Stomach smooth muscle (tissue), 2 donors: Measurements from ENCODE around the gene TXNRD1.
"Not testable (repeated sequence)": the region's sequence is repeated elsewhere in the genome, so short reads cannot be mapped to it uniquely, and the experiment has no call there.

Experiments
- H3K27ac ChIP-seq: one replicate; pipeline ENCODE4 v1.7.0; 2013; ENCODE audit warnings: mild to moderate bottlenecking, low read length, inconsistent platforms
- H3K27me3 ChIP-seq, 2 donors: one replicate each; pipeline ENCODE4 v1.7.0; 2013; ENCODE audit warnings: low read length in 2 of 2; ENCODE audit not compliant: insufficient read depth in 2 of 2, control insufficient read depth in 1 of 2
- H3K36me3 ChIP-seq, 2 donors: one replicate each; pipeline ENCODE4 v1.7.0; 2013; ENCODE audit warnings: low read length in 2 of 2; ENCODE audit not compliant: control insufficient read depth in 2 of 2, insufficient read depth in 2 of 2
- H3K4me1 ChIP-seq: one replicate; pipeline ENCODE4 v1.7.0; 2013; ENCODE audit warnings: low read length; ENCODE audit not compliant: control insufficient read depth, insufficient read depth
- H3K4me3 ChIP-seq, 2 donors: one replicate each; pipeline ENCODE4 v1.7.0; 2013; ENCODE audit warnings: low read length in 2 of 2
- H3K9ac ChIP-seq, 2 donors: one replicate each; pipeline ENCODE4 v1.7.0; 2013; ENCODE audit warnings: low read length in 2 of 2, mild to moderate bottlenecking in 1 of 2
- H3K9me3 ChIP-seq, 2 donors: one replicate each; pipeline ENCODE4 v1.7.0; 2013; ENCODE audit warnings: low read length in 2 of 2; ENCODE audit not compliant: control insufficient read depth in 2 of 2
- donor health status: healthy.
- donor health status: Pancreatic carcinoma.

The TXNRD1 gene

DNA sequence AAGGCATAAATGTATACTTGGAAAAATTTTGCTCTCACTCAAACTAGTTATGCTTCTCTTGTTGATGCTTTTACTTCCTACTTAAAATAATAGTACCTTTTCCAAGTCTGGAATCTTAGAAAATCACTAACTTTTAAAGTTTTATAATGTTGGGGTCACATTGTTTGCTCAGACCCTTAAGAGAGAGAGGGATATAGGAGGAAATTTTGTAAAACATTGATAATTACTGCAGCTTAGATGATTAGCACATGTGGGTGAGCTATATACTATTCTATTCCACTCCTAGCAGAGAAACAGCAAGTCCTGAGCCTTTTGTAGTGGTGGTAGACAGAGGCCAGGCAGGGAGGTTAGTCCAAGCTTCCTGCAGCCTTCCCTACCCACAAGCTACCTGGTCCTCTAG lies 101.4 kb downstream of the TXNRD1 start:
- H3K9ac ChIP-seq: no peak overlapping the region
- no peaks in the 10 kb centered on the region for H3K27me3 ChIP-seq
- H3K36me3 ChIP-seq: peaks cover 53 to 60% of the 10 kb centered on the region in 2 donors

DNA sequence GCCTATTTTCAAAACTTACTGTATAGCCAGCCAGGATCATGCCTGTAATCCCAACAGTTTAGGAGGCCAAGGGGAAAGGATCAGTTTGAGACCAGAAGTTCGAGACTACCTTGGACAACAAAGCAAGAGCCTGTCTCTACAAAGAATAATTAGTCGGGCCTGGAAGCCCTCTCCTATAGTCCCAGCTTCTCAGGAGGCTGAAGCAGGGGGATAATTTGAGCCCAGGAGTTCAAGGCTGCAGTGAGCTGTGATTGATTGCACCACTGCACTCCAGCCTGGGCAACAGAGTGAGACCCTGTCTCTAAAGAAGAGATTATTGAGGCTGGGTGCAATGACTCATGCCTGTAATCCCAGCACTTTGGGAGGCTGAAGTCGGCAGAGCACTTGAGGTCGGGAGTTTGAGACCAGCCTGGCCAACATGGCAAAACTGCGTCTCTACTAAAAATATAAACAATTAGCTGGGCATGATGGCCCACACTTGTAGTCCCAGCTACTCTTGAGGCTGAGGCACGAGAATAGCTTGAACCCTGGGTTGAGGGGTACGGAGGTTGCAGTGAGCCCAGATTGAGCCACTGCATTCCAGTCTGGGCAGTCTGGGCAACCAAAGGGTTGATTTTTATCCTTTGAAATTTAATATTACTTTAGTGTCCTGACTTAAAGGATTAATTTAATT lies 102.1 kb downstream of the TXNRD1 start:
- H3K36me3 ChIP-seq: peaks cover 50 to 57% of the 10 kb centered on the region in 2 donors
- no peaks in the 10 kb centered on the region for H3K9me3 ChIP-seq
- no peak overlapping the region for H3K27ac ChIP-seq
- H3K27me3 ChIP-seq: no peaks in the 10 kb centered on the region
- no peak overlapping the region for H3K9ac ChIP-seq
- H3K4me3 ChIP-seq: no peak overlapping the region
- H3K4me1 ChIP-seq: no peaks in the 10 kb centered on the region

More for the DNA sequence above, 101.4 kb downstream of the TXNRD1 start:
- Histone ChIP-seq H3K4me1 (no peaks in the 10 kb centered on the region), H3K4me3 (no peak overlapping the region), H3K9me3 (no peaks in the 10 kb centered on the region), H3K27ac (no peak overlapping the region)

DNA sequence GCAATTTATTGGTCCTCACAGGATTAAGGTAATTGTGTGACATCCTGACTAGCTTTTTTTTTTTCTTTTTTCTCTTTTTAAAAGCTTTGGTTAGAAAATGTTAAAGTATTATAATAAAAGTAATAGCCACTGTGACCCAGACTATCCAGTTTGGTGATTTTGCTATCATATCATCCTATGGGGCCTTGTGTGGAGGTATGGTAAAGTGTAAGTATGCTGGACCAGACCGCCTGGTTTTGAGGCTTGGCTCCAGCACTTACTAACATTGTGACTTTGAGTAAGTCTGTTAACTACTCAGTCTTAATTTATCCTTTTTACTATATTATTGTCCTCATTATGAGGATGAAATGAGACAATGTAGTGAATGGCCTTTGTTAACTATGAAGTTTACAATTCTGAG lies 103.4 kb downstream of the TXNRD1 start:
- Histone ChIP-seq H3K9ac (no peak overlapping the region), H3K36me3 (peaks cover 44 to 48% of the 10 kb centered on the region in 2 donors)

DNA sequence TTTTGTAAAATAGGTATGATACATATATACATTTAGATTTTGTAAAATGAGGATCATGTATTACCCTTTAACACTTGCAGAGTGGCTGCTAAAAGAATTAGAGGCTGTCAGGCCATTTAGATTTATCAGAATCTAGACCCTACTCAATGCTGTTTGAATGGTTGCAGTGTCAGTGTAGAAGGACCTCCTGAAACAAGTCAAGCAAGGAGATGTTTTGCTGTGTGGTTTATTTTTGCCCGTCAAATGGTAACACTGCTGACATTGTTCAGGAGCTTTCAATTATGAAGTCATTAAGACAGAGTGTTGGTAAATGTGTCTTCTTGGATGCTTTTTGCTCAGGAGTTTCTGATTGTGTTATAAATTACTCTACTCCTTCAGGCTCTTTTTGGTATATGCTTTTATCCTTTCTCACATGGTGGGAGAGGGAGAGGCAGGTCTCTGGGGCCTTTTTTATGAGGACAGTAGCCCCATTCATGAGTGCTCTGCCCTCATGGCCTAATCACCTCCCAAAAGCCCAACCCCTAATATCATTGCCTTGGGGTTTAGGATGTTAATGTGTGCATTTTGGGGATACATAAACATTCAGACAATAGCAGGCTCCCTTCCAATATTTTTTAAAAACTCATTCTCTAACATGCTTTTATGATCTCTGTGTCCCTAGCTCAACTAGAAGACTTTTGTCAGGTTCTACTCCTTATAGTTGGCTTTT lies 104.5 kb downstream of the TXNRD1 start:
- no peak overlapping the region for H3K9ac ChIP-seq
- no peaks in the 10 kb centered on the region for H3K27me3 ChIP-seq
- no peaks in the 10 kb centered on the region for H3K9me3 ChIP-seq
- no peak overlapping the region for H3K4me3 ChIP-seq
- H3K4me1 ChIP-seq: no peaks in the 10 kb centered on the region
- H3K36me3 ChIP-seq: peaks cover 40 to 43% of the 10 kb centered on the region in 2 donors
- H3K27ac ChIP-seq: no peak overlapping the region

More for the DNA sequence above, 103.4 kb downstream of the TXNRD1 start:
- no peaks in the 10 kb centered on the region for H3K27me3 ChIP-seq
- no peaks in the 10 kb centered on the region for H3K9me3 ChIP-seq
- H3K27ac ChIP-seq: no peak overlapping the region
- H3K4me3 ChIP-seq: no peak overlapping the region
- no peaks in the 10 kb centered on the region for H3K4me1 ChIP-seq

DNA sequence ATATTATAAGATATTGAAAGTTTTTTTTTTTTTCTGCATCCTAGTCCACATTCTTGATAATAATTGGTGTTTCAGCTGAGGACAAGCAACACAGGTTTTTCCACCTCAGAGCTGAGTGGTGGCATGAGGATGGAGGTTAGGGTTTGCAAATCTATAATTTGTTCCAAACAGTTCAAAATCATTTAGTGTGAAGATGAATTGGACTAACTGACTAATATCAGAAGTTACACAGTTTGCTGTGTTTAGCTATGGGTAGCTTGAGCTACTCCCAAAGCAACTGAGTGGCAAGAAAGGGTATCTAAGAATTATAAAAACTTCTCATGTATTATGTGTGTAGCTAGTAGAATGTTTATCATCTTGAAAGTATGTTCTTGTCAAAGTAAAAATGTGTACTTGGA lies 105.0 kb downstream of the TXNRD1 start:
- H3K27ac ChIP-seq: no peak overlapping the region
- no peak overlapping the region for H3K9ac ChIP-seq
- H3K9me3 ChIP-seq: no peaks in the 10 kb centered on the region
- no peaks in the 10 kb centered on the region for H3K4me1 ChIP-seq
- peaks cover 41% of the 10 kb centered on the region in 2 donors for H3K36me3 ChIP-seq
- no peaks in the 10 kb centered on the region for H3K27me3 ChIP-seq
- H3K4me3 ChIP-seq: no peak overlapping the region

DNA sequence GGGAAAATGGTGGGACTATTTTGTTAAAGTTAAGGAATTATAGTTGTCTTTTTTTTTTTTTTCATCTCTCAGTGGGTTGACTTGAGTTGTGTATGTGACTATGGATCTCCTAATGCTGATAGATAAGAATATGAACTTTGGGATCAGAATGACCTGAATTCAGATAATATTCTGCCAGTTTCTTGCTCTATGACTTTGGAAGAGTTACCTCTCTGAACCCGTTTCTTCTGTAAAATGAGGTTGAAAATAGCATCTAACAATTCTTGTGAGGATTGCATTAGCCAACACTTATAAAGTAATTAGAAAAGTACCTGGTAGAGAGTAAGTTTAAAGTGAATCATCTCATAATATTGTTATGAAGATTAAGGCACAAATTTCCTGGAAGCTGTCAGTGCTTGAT lies 106.4 kb downstream of the TXNRD1 start:
- H3K9ac ChIP-seq: no peak overlapping the region
- H3K4me3 ChIP-seq: no peak overlapping the region
- H3K36me3 ChIP-seq: peaks cover 37 to 42% of the 10 kb centered on the region in 2 donors
- no peaks in the 10 kb centered on the region for H3K4me1 ChIP-seq
- no peak overlapping the region for H3K27ac ChIP-seq
- no peaks in the 10 kb centered on the region for H3K9me3 ChIP-seq
- H3K27me3 ChIP-seq: no peaks in the 10 kb centered on the region

DNA sequence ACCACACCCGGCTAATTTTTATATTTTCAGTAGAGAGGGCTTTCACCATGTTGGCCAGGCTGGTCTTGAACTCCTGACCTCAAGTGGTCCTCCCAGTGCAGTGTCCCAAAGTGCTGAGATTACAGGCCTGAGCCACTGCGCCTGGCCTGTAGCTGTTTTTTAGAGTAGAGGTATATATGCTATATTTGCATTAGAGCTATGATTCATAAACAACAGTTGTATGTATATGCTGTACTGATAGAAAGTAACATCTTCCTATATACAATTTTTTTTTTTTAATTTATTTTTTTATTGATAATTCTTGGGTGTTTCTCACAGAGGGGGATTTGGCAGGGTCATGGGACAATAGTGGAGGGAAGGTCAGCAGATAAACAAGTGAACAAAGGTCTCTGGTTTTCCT lies 107.0 kb downstream of the TXNRD1 start:
- H3K9me3 ChIP-seq, H3K27me3 ChIP-seq, H3K9ac ChIP-seq, H3K4me1 ChIP-seq, H3K27ac ChIP-seq, H3K4me3 ChIP-seq: not testable (repeated sequence)
- H3K36me3 ChIP-seq: peaks cover 37 to 48% of the 10 kb centered on the region in 2 donors

DNA sequence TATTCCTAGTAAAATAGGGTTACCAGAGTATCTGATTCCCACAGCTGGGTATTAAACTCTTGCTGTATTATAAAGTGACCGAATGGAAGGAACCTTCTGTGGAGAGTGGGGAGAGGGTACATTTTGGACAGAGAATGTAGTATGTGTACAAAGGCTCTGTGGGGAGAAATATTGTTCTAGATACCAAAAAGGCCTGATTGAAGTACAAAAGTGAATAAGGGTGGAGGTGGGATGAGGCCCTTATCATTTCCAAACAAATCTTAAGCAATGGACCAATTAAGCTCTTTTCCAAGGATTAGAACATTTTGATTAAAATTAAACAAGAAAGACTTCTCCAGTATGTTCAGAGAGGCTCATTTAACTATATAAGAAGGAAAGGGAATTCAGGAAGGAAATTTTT lies 108.3 kb downstream of the TXNRD1 start:
- Histone ChIP-seq H3K4me3 (no peak overlapping the region), H3K36me3 (peaks cover 34 to 43% of the 10 kb centered on the region in 2 donors), H3K9me3 (no peaks in the 10 kb centered on the region), H3K27ac (no peak overlapping the region), H3K9ac (no peak overlapping the region), H3K27me3 (no peaks in the 10 kb centered on the region), H3K4me1 (no peaks in the 10 kb centered on the region)

DNA sequence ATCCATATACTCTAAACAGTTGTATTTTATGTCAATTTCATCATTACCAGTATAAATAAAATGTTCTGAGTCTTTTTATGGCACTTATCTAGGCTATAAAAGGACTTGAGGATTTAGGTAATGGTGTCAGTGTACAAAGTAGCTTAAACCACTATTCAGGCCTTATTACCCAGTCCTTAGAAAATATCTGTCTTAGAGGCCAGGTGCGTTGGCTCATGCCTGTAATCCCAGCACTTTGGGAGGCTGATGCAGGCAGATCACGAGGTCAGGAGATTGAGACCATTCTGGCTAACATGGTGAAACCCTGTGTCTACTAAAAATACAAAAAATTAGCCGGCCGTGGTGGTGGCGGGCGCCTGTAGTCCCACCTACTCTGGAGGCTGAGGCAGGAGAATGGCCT lies 112.7 kb downstream of the TXNRD1 start:
- H3K4me1 ChIP-seq, H3K4me3 ChIP-seq, H3K9ac ChIP-seq, H3K27ac ChIP-seq, H3K9me3 ChIP-seq, H3K27me3 ChIP-seq: not testable (repeated sequence)
- H3K36me3 ChIP-seq: peaks cover 15 to 17% of the 10 kb centered on the region in 2 donors

DNA sequence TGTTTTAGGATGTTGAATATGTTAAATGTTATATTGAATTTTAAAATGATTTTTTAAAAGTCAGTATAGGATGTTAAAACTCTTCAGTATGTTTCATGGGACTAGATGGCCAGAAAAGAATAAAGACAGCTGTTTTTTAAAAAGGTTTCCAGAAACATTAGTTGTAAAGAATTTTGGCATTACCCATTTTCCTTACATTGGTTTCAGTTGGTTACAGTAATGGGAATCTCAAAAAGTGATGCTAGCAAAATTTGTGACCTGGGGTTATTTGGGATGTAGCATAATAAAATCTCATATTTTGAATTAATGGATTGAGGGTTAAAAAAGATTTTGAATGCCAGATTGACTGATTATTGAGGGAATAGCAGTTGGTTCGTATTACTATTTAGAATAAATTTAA lies 113.2 kb downstream of the TXNRD1 start:
- Histone ChIP-seq H3K9ac (no peak overlapping the region), H3K27ac (no peak overlapping the region), H3K9me3 (no peaks in the 10 kb centered on the region), H3K36me3 (peaks cover 19% of the 10 kb centered on the region in 2 donors), H3K4me3 (no peak overlapping the region), H3K27me3 (no peaks in the 10 kb centered on the region), H3K4me1 (no peaks in the 10 kb centered on the region)
